K562 (cell line): Measurements from ENCODE around the gene ATF5. TPM values are rescaled to one million over a fixed set of nuclear protein-coding genes. Genes with fewer than 3 reads are reported as not detected.

Experiments used
- ADNP ChIP-seq: fragments of 200-800 bp; sonication (Bioruptor generic); IDR thresholded peaks from 2 replicates; pipeline ENCODE4 v1.6.1; 2016; ENCODE audit warnings: missing genetic modification characterization, missing compliant biosample characterization
- ATF4 ChIP-seq: fragments of 450-650 bp; formaldehyde crosslinking; IDR thresholded peaks from 2 replicates; pipeline ENCODE4 v1.4.0; 2022; ENCODE audit warnings: mild to moderate bottlenecking, moderate library complexity
- EP400 ChIP-seq: fragments of 450-650 bp; IDR thresholded peaks from 2 replicates; pipeline ENCODE4 v1.6.1; 2017; ENCODE audit warnings: antibody characterized with exemption, mild to moderate bottlenecking, moderate library complexity
- GABPB1 ChIP-seq: sonication (generic); formaldehyde crosslinking; IDR thresholded peaks from 2 replicates; pipeline ENCODE4 v1.8.0; 2022; ENCODE audit warnings: mild to moderate bottlenecking, missing genetic modification reagents
- KDM1A ChIP-seq, 2 experiments: fragments of 450-650 bp; IDR thresholded peaks; 2 replicates each; pipeline ENCODE4 v1.6.1; 2016; ENCODE audit warnings: mild to moderate bottlenecking in 2 of 2
- NUFIP1 ChIP-seq: fragments of 450-650 bp; IDR thresholded peaks from 2 replicates; pipeline ENCODE4 v1.6.1; 2018; ENCODE audit not compliant: partially characterized antibody
- OTX1 ChIP-seq: fragments of 450-650 bp; formaldehyde crosslinking; IDR thresholded peaks from 2 replicates; pipeline ENCODE4 v1.4.0; 2022; ENCODE audit warnings: mild to moderate bottlenecking
- POLR2G ChIP-seq: fragments of 200-400 bp; formaldehyde crosslinking; IDR thresholded peaks from 2 replicates; pipeline ENCODE4 v1.6.1; 2017; ENCODE audit warnings: low read depth, mild to moderate bottlenecking, antibody characterized with exemption, low read length, moderate library complexity
- PTTG1 ChIP-seq: fragments of 450-650 bp; IDR thresholded peaks from 2 replicates; pipeline ENCODE4 v1.6.1; 2016; ENCODE audit warnings: low read depth, mild to moderate bottlenecking, missing genetic modification characterization, missing compliant biosample characterization
- REST ChIP-seq, 2 experiments: fragments of 450-650 bp; formaldehyde crosslinking in 1 of 2; IDR thresholded peaks; 2 replicates each; pipeline versions ENCODE4 v1.4.0 to v1.6.1; 2014 to 2020; ENCODE audit warnings: mild to moderate bottlenecking in 2 of 2, borderline replicate concordance in 1 of 2, low read depth in 1 of 2
- SIX5 ChIP-seq, 2 experiments: IDR thresholded peaks; 2 replicates each; pipeline ENCODE4 v1.6.1; 2011; ENCODE audit warnings: low read length in 2 of 2, borderline replicate concordance in 1 of 2, low read depth in 1 of 2, mild to moderate bottlenecking in 1 of 2, moderate library complexity in 1 of 2; ENCODE audit not compliant: insufficient read depth in 1 of 2
- SMARCC2 ChIP-seq: fragments of 450-650 bp; IDR thresholded peaks from 2 replicates; pipeline ENCODE4 v1.6.1; 2017; ENCODE audit warnings: antibody characterized with exemption, moderate library complexity, mild to moderate bottlenecking, low read depth
- SUPT5H ChIP-seq: fragments of 450-650 bp; IDR thresholded peaks from 2 replicates; pipeline ENCODE4 v1.6.1; 2016
- ZNF561 ChIP-seq: fragments of 450-650 bp; formaldehyde crosslinking; conservative IDR thresholded peaks from 2 replicates; pipeline ENCODE4 v1.4.0; 2020; ENCODE audit warnings: mild to moderate bottlenecking, moderate library complexity
- ZNF668 ChIP-seq: fragments of 250-450 bp; sonication (Bioruptor Pico); IDR thresholded peaks from 2 replicates; pipeline ENCODE4 v1.8.0; 2022; ENCODE audit warnings: mild to moderate bottlenecking, inconsistent platforms
- polyA plus RNA-seq, 8 experiments: library from polyadenylated mRNA; depleted of rRNA in 4 of 8; stranded (reverse) in 5 of 8; unstranded in 3 of 8; fragments of >200 nt; fragmentation: Nextera tagmentation in 2 of 8; fragmentation: Illumina TruSeq in 1 of 8; extraction: Ambion mirVana in 2 of 8; extraction: Trizol in 1 of 8; gene quantifications; 2 replicates each; pipeline versions ENCODE4 v1.2.1 to v1.2.3, GENCODE V29; 2011 to 2014; ENCODE audit warnings: inconsistent platforms in 1 of 8, missing spikeins in 1 of 8
- total RNA-seq, 7 experiments: library from RNA; depleted of rRNA in 6 of 7; stranded (reverse); fragments of >200 nt in 6 of 7; fragmentation: Illumina TruSeq in 2 of 7; extraction: Trizol in 2 of 7; gene quantifications; 2 replicates each; pipeline versions ENCODE4 v1.2.1 to v1.2.3, GENCODE V29; 2011 to 2021; ENCODE audit warnings: low replicate concordance in 1 of 7
- TF ChIP-seq, protein P1 (sequence below): fragments of 250-450 bp; sonication (Bioruptor Pico); IDR thresholded peaks from 2 replicates; pipeline ENCODE4 v1.5.0; 2020; ENCODE audit warnings: mild to moderate bottlenecking
- TF ChIP-seq, protein P2 (sequence below): sonication (generic); formaldehyde crosslinking; IDR thresholded peaks from 2 replicates; pipeline ENCODE4 v1.8.0; 2022; ENCODE audit warnings: mild to moderate bottlenecking, missing genetic modification reagents

The ATF5 gene
- total and polyA plus RNA-seq, 9 of the 15 experiments (the other 6 are each of a cell fraction or from before 2014, with no cell fraction given): 3.0 to 57.6 (median 11.1) TPM

GRCh38 chr19:49889687-49890348 lies 39.2 kb upstream of the ATF5 start (continued):
- peak; percentile 97 for TF ChIP-seq REST (IDR thresholded peaks at IDR 0.05; ENCODE audit: borderline replicate concordance)
- TF ChIP-seq REST (CRISPR knock-in tag; IDR thresholded peaks at IDR 0.05; ENCODE audit: low read depth): no peak; the same call in 1 of the 2 replicates
- peak in 1 of 2 experiments; percentile 37; a peak in 2 of 4 replicates for TF ChIP-seq KDM1A (IDR thresholded peaks at IDR 0.05)
- no peak for TF ChIP-seq SIX5 (IDR thresholded peaks at IDR 0.05; ENCODE audit: borderline replicate concordance in 1 of 2, insufficient read depth in 1 of 2, low read depth in 1 of 2, low read length in 2 of 2)
- TF ChIP-seq POLR2G: peak; percentile 90
- TF ChIP-seq, protein P1, sequence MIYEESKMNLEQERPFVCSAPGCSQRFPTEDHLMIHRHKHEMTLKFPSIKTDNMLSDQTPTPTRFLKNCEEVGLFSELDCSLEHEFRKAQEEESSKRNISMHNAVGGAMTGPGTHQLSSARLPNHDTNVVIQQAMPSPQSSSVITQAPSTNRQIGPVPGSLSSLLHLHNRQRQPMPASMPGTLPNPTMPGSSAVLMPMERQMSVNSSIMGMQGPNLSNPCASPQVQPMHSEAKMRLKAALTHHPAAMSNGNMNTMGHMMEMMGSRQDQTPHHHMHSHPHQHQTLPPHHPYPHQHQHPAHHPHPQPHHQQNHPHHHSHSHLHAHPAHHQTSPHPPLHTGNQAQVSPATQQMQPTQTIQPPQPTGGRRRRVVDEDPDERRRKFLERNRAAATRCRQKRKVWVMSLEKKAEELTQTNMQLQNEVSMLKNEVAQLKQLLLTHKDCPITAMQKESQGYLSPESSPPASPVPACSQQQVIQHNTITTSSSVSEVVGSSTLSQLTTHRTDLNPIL (CRISPR knock-in tag): no peak
- TF ChIP-seq ZNF561 (CRISPR knock-in tag): no peak
- TF ChIP-seq SMARCC2: no peak
- TF ChIP-seq EP400: peak; percentile 99
- no peak for TF ChIP-seq NUFIP1
- TF ChIP-seq ZNF668 (CRISPR knock-in tag): no peak
- TF ChIP-seq ADNP: no peak
- no peak for TF ChIP-seq PTTG1 (tag)
- TF ChIP-seq, protein P2, sequence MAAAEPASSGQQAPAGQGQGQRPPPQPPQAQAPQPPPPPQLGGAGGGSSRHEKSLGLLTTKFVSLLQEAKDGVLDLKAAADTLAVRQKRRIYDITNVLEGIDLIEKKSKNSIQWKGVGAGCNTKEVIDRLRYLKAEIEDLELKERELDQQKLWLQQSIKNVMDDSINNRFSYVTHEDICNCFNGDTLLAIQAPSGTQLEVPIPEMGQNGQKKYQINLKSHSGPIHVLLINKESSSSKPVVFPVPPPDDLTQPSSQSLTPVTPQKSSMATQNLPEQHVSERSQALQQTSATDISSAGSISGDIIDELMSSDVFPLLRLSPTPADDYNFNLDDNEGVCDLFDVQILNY (CRISPR knock-in tag): peak; percentile 100
- peak; percentile 58; the same call in 1 of the 2 replicates for TF ChIP-seq SUPT5H
- TF ChIP-seq GABPB1: peak; percentile 92
- no peak; the same call in 1 of the 2 replicates for TF ChIP-seq ATF4
- TF ChIP-seq OTX1 (CRISPR knock-in tag): no peak
